Measurements from ENCODE around the gene CA6.

DNA sequence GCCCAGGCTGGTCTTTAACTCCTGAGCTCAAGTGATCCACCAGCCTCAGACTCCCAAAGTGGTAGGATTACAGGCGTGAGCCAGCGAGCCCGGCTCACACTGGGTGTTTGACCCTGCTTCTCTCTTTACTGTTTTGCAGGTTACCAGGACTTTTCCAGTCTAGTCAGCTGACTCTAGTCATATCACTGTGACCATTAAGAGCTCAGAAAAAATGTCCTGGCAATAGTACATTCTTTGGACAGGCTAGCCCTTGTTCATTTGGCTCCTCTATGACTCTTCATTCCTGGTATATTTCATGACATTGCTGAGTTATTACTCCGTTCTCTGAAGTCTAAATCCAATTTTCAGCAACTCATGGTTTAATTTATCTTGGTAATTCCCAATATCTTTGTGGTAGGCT, 8.0 kb upstream of the CA6 start:
- TF ChIP-seq POLR2A (IDR thresholded peaks at IDR 0.05), result no peak
- TF ChIP-seq, protein P1, sequence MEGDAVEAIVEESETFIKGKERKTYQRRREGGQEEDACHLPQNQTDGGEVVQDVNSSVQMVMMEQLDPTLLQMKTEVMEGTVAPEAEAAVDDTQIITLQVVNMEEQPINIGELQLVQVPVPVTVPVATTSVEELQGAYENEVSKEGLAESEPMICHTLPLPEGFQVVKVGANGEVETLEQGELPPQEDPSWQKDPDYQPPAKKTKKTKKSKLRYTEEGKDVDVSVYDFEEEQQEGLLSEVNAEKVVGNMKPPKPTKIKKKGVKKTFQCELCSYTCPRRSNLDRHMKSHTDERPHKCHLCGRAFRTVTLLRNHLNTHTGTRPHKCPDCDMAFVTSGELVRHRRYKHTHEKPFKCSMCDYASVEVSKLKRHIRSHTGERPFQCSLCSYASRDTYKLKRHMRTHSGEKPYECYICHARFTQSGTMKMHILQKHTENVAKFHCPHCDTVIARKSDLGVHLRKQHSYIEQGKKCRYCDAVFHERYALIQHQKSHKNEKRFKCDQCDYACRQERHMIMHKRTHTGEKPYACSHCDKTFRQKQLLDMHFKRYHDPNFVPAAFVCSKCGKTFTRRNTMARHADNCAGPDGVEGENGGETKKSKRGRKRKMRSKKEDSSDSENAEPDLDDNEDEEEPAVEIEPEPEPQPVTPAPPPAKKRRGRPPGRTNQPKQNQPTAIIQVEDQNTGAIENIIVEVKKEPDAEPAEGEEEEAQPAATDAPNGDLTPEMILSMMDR (IDR thresholded peaks at IDR 0.05), result no peak
